Activated B cell treated with CpG ODN at 0.5 μM for 24 hours (primary cell): ENCODE data around the gene ROR1. TPM values are rescaled to one million over a fixed set of nuclear protein-coding genes. Genes with fewer than 3 reads are reported as not detected.

ENCODE experiments used
- ATAC-seq: fragments of 200-7000 bp; cut with Tn5 transposase; one replicate; pipeline ENCODE4 v1.10.0; 2021; ENCODE audit warnings: low read depth, mild to moderate bottlenecking, moderate library complexity
- CTCF ChIA-PET: fragments of 350-600 bp; sonication (Branson Sonifier 250); formaldehyde crosslinking; loops from one replicate; lab custom pipeline; 2021; ENCODE audit warnings: antibody characterized with exemption; lab: Charles Lee
- POLR2A ChIA-PET: fragments of 350-600 bp; sonication (Branson Sonifier 250); formaldehyde crosslinking; loops from one replicate; lab custom pipeline; 2021; ENCODE audit warnings: antibody characterized with exemption; lab: Charles Lee
- DNase-seq: peaks from one replicate; pipeline ENCODE4 v3.0.0; 2022
- H3K27ac Mint-ChIP-seq: one replicate; pipeline ENCODE4 v1.8.0; 2020; ENCODE audit warnings: mixed read lengths
- H3K27me3 Mint-ChIP-seq: one replicate; pipeline ENCODE4 v1.8.0; 2021; ENCODE audit warnings: mixed read lengths
- H3K36me3 Mint-ChIP-seq: one replicate; pipeline ENCODE4 v1.8.0; 2021; ENCODE audit warnings: low read depth, mixed read lengths
- H3K4me1 Mint-ChIP-seq: one replicate; pipeline ENCODE4 v1.8.0; 2021; ENCODE audit warnings: mixed read lengths
- H3K4me3 Mint-ChIP-seq: one replicate; pipeline ENCODE4 v1.8.0; 2020; ENCODE audit warnings: mild to moderate bottlenecking, mixed read lengths
- H3K9me3 Mint-ChIP-seq: one replicate; pipeline ENCODE4 v1.8.0; 2020; ENCODE audit warnings: mixed read lengths
- intact Hi-C: fragments of 100-400 bp; cut with micrococcal nuclease; formaldehyde crosslinking; loops from one replicate; pipeline ENCODE4 v1.15.1; 2024
- total RNA-seq: library from RNA; stranded (reverse); gene quantifications from 2 replicates; pipeline ENCODE4 v1.2.3, GENCODE V29; 2022
- TF ChIP-seq, protein P1 (sequence below): fragments of 200-600 bp; IDR thresholded peaks from one replicate; pipeline ENCODE4 v1.8.0; 2022; ENCODE audit warnings: antibody characterized with exemption, mild to moderate bottlenecking

Gene ROR1
- total RNA-seq, 1 donor from 2014 or later: 2.2 TPM

- no peak overlapping the region for H3K4me3 Mint-ChIP-seq
- H3K4me1 Mint-ChIP-seq: no peaks in the 10 kb centered on the region
- H3K9me3 Mint-ChIP-seq: no peaks in the 10 kb centered on the region
- no peaks in the 10 kb centered on the region for H3K36me3 Mint-ChIP-seq
- ChIA-PET CTCF (no interaction called here), POLR2A (no interaction called here)
- TF ChIP-seq, protein P1, sequence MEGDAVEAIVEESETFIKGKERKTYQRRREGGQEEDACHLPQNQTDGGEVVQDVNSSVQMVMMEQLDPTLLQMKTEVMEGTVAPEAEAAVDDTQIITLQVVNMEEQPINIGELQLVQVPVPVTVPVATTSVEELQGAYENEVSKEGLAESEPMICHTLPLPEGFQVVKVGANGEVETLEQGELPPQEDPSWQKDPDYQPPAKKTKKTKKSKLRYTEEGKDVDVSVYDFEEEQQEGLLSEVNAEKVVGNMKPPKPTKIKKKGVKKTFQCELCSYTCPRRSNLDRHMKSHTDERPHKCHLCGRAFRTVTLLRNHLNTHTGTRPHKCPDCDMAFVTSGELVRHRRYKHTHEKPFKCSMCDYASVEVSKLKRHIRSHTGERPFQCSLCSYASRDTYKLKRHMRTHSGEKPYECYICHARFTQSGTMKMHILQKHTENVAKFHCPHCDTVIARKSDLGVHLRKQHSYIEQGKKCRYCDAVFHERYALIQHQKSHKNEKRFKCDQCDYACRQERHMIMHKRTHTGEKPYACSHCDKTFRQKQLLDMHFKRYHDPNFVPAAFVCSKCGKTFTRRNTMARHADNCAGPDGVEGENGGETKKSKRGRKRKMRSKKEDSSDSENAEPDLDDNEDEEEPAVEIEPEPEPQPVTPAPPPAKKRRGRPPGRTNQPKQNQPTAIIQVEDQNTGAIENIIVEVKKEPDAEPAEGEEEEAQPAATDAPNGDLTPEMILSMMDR: no peak
- intact Hi-C loops: no loop called here
- ATAC-seq (no peak), DNase-seq (no peak)
- H3K27ac Mint-ChIP-seq: no peak overlapping the region
- peaks cover 5% of the 10 kb centered on the region for H3K27me3 Mint-ChIP-seq
These were observed 359.2 kb downstream of the ROR1 start for GRCh38 chr1:64133036-64133435.

DNA sequence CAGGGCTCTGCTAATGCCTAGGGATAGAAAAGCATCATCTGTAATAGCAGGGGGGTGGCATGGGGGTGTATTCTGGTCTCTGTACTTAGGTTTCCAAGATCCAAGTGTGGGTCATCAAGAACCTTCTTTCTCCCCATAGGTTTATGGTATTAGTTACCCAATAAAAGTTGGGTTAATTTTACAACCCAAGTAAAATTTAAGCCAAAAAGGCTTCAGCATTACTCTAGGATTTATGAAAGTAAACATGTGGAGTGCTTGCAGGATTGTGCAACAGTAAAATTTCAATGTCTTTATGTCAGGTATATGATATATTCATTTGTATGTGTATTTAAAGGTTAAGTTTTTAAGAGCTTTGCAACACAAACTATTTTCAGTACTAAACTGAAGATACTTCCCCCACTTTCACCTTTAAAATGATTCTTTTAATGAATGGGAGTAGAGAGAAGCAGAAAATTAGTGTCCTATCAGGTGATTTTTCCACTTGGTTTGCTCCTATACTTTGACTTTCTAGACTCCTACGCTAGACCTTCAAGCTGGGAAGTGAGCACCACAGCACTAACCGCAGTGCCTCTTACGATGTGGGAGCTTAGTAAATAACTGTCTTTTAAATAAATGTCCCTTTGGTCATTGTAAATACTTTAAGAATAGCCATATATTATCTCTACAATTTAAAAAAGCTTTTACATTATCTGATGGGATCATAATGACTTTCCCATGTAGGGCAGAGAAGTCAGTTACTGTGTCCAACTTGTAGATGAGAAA, 361.8 kb downstream of the ROR1 start:
- ATAC-seq (no peak), DNase-seq (no peak)
- CTCF ChIA-PET: interaction anchor here (1.6 to 5.8 kb wide), 2 partner anchors 13 to 444 kb away, joined by 3 to 60 read pairs; no protein-coding TSS in a partner anchor
- no peaks in the 10 kb centered on the region for H3K36me3 Mint-ChIP-seq
- H3K9me3 Mint-ChIP-seq: no peaks in the 10 kb centered on the region
- TF ChIP-seq, protein P1: no peak
- POLR2A ChIA-PET: no interaction called here
- H3K27me3 Mint-ChIP-seq: peaks cover 5% of the 10 kb centered on the region
- no peaks in the 10 kb centered on the region for H3K4me1 Mint-ChIP-seq
- H3K4me3 Mint-ChIP-seq: no peak overlapping the region
- H3K27ac Mint-ChIP-seq: no peak overlapping the region
- intact Hi-C loops: loop anchor here (5.0 kb wide), 1 partner anchor 107 kb away; no protein-coding TSS in a partner anchor

- ChIA-PET POLR2A (no interaction called here), CTCF (interaction anchor here (1.2 to 5.8 kb wide), 5 partner anchors 12 to 445 kb away, joined by 3 to 60 read pairs (median 3); no protein-coding TSS in a partner anchor)
- intact Hi-C loops: loop anchor here (5.0 kb wide), 1 partner anchor 106 kb away; no protein-coding TSS in a partner anchor
- Mint-ChIP-seq H3K4me1 (no peaks in the 10 kb centered on the region), H3K9me3 (no peaks in the 10 kb centered on the region), H3K27me3 (peaks cover 5% of the 10 kb centered on the region), H3K4me3 (no peak overlapping the region), H3K27ac (no peak overlapping the region), H3K36me3 (no peaks in the 10 kb centered on the region)
- ATAC-seq (no peak), DNase-seq (no peak)
- TF ChIP-seq, protein P1: no peak
These were observed 362.5 kb downstream of the ROR1 start for GRCh38 chr1:64136296-64136695.

GRCh38 chr1:64136752-64137411, 363.1 kb downstream of the ROR1 start:
- CTCF ChIA-PET: interaction anchor here (0.7 to 5.8 kb wide), 18 partner anchors 9 to 520 kb away, joined by 3 to 60 read pairs (median 4); no protein-coding TSS in a partner anchor
- DNase-seq (peak; percentile 39), ATAC-seq (peak; percentile 73)
- TF ChIP-seq, protein P1: peak; percentile 34
- intact Hi-C loops: loop anchor here (1.0 to 5.0 kb wide), 6 partner anchors 105 to 521 kb away; partner anchors contain the start of gene ROR1
- no peaks in the 10 kb centered on the region for H3K4me1 Mint-ChIP-seq
- H3K27ac Mint-ChIP-seq: no peak overlapping the region
- peaks cover 5% of the 10 kb centered on the region for H3K27me3 Mint-ChIP-seq
- no peaks in the 10 kb centered on the region for H3K36me3 Mint-ChIP-seq
- no peak overlapping the region for H3K4me3 Mint-ChIP-seq
- H3K9me3 Mint-ChIP-seq: no peaks in the 10 kb centered on the region
- POLR2A ChIA-PET: no interaction called here

GRCh38 chr1:64137412-64137803, 363.6 kb downstream of the ROR1 start:
- H3K27me3 Mint-ChIP-seq: peaks cover 5% of the 10 kb centered on the region
- intact Hi-C loops: loop anchor here (1.0 to 5.0 kb wide), 6 partner anchors 105 to 521 kb away; partner anchors contain the start of gene ROR1
- TF ChIP-seq, protein P1: no peak
- DNase-seq (no peak), ATAC-seq (no peak)
- H3K27ac Mint-ChIP-seq: no peak overlapping the region
- H3K4me1 Mint-ChIP-seq: no peaks in the 10 kb centered on the region
- H3K36me3 Mint-ChIP-seq: no peaks in the 10 kb centered on the region
- H3K4me3 Mint-ChIP-seq: no peak overlapping the region
- POLR2A ChIA-PET: no interaction called here
- CTCF ChIA-PET: interaction anchor here (0.7 to 5.8 kb wide), 19 partner anchors 10 to 580 kb away, joined by 3 to 60 read pairs (median 4); no protein-coding TSS in a partner anchor
- no peaks in the 10 kb centered on the region for H3K9me3 Mint-ChIP-seq
